Gastroesophageal sphincter (tissue), 3 donors: Measurements from ENCODE around the gene ZIC4.

Experiments used
- CTCF ChIP-seq, 4 experiments: fragments of 200-600 bp in 2 of 4; fragments of 450-650 bp in 2 of 4; sonication (generic) in 1 of 4; IDR thresholded peaks; one replicate each; pipeline ENCODE4 v1.5.1; 2017 to 2019; ENCODE audit warnings: antibody characterized with exemption in 4 of 4, mild to moderate bottlenecking in 2 of 4, moderate library complexity in 2 of 4
- EP300 ChIP-seq: sonication (generic); formaldehyde crosslinking; IDR thresholded peaks from one replicate; pipeline ENCODE4 v1.6.1; 2017; ENCODE audit warnings: antibody characterized with exemption, mild to moderate bottlenecking
- POLR2A ChIP-seq, 2 donors: fragments of 450-650 bp; IDR thresholded peaks; one replicate each; pipeline ENCODE4 v1.6.1; 2017; ENCODE audit warnings: antibody characterized with exemption in 2 of 2, mild to moderate bottlenecking in 2 of 2, moderate library complexity in 1 of 2
- POLR2AphosphoS5 ChIP-seq: sonication (generic); formaldehyde crosslinking; IDR thresholded peaks from one replicate; pipeline ENCODE4 v1.6.1; 2017; ENCODE audit warnings: antibody characterized with exemption

- no peak for TF ChIP-seq CTCF (IDR thresholded peaks at IDR 0.05)
- TF ChIP-seq POLR2A (IDR thresholded peaks at IDR 0.05) = no peak
- TF ChIP-seq POLR2AphosphoS5 = no peak
- TF ChIP-seq EP300 = no peak
Measured at GRCh38 chr3:147420353-147421183, 14.2 kb upstream of the ZIC4 start.
